Retinal pigment epithelial cell (primary cell): ENCODE data around the gene TMSB4X.
"Not testable (repeated sequence)": the region's sequence is repeated elsewhere in the genome, so short reads cannot be mapped to it uniquely, and the experiment has no call there.

Experiments
- DNase-seq: peaks from one replicate; pipeline ENCODE4 v3.0.0-alpha.2; 2010; ENCODE audit warnings: low read depth
- H3K4me3 ChIP-seq: 2 replicates; pipeline ENCODE4 v1.5.1; 2011; ENCODE audit warnings: mild to moderate bottlenecking, low read length, control low read depth, moderate library complexity
- TF ChIP-seq, protein P1 (sequence below): conservative IDR thresholded peaks from 2 replicates; pipeline ENCODE4 v1.5.1; 2011; ENCODE audit warnings: low read depth, low read length, control low read depth, inconsistent platforms

TMSB4X gene

DNA sequence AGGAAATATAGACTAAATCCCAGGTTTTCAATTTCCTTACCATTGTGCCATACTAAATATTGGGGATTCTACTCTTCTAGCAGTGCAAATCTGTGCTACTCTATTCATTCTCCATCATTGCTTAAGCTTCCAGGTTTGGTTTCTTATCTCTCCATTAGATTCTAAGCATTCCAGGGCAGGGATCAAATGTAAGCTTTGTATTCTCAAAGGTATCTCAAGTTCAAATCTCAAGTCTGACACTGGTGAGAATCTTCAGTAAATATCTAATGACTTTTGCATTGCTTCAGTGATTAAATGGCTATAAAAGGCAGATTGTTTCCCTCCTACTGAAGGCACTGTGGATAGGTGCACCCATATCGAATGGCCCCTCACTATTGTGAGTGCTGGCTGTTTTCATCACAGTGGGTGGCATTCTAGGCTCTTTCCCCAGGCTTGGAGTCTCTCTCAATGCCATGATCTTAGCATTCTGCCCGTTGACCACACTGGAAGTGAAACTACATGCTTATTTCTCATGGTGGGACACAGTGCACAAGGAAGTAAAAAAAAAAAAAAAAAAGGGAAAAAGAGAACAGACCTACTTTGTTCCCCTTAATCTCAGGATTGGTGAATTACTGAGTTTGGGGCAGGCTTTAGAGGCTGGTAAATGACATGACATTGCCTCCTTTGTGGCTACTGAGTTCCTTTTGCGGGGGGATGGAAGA, 40.8 kb downstream of the TMSB4X start:
- H3K4me3 ChIP-seq, result no peak overlapping the region
- TF ChIP-seq, protein P1, sequence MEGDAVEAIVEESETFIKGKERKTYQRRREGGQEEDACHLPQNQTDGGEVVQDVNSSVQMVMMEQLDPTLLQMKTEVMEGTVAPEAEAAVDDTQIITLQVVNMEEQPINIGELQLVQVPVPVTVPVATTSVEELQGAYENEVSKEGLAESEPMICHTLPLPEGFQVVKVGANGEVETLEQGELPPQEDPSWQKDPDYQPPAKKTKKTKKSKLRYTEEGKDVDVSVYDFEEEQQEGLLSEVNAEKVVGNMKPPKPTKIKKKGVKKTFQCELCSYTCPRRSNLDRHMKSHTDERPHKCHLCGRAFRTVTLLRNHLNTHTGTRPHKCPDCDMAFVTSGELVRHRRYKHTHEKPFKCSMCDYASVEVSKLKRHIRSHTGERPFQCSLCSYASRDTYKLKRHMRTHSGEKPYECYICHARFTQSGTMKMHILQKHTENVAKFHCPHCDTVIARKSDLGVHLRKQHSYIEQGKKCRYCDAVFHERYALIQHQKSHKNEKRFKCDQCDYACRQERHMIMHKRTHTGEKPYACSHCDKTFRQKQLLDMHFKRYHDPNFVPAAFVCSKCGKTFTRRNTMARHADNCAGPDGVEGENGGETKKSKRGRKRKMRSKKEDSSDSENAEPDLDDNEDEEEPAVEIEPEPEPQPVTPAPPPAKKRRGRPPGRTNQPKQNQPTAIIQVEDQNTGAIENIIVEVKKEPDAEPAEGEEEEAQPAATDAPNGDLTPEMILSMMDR, result no peak
- DNase-seq, result no peak

DNA sequence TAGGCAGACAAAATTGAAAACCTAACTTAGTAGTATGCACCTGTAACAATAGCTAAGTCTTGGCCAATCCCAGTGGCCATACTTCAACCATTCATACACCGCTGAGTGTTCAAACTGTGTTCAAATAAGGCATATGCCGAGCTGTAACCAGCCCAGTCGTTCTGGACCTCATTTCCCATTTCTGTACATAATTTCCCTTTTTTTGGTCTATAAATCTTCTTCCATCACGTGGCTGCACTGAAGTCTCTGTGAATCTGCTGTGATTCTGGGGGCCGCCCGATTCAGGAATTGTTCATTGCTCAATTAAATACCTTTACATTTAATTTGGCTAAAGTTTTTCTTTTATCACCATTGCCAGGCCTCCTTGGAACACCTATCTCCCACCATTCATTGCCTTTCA, 41.8 kb downstream of the TMSB4X start:
- DNase-seq, H3K4me3 ChIP-seq: not testable (repeated sequence)

- TF ChIP-seq, protein P1, result no peak
- DNase-seq, result no peak
- no peak overlapping the region for H3K4me3 ChIP-seq
Measured at GRCh38 chrX:13022926-13023325, 48.0 kb downstream of the TMSB4X start.

- H3K4me3 ChIP-seq, result no peak overlapping the region
- TF ChIP-seq, protein P1, result no peak
- no peak for DNase-seq
Measured at GRCh38 chrX:13023567-13023966, 48.7 kb downstream of the TMSB4X start.

GRCh38 chrX:13023979-13024378, 49.1 kb downstream of the TMSB4X start:
- no peak overlapping the region for H3K4me3 ChIP-seq
- DNase-seq, result no peak
- TF ChIP-seq, protein P1, result no peak

- DNase-seq, result no peak
- H3K4me3 ChIP-seq, result no peak overlapping the region
- TF ChIP-seq, protein P1, result no peak
Measured at GRCh38 chrX:13024986-13025385, 50.1 kb downstream of the TMSB4X start.
